PC-3 (cell line): Measurements from ENCODE around the gene IQSEC1.

Source experiments
- EZH2 ChIP-seq: fragments of 300-600 bp; sonication (generic); IDR thresholded peaks from one replicate; pipeline ENCODE4 v1.6.1; 2017; ENCODE audit warnings: antibody characterized with exemption, mild to moderate bottlenecking, low read length; ENCODE audit not compliant: unreplicated experiment
- EZH2phosphoT487 ChIP-seq: fragments of 300-600 bp; sonication (generic); IDR thresholded peaks from 2 replicates; pipeline ENCODE4 v1.6.1; 2018; ENCODE audit warnings: mild to moderate bottlenecking, antibody characterized with exemption, low read length, borderline replicate concordance
- TF ChIP-seq, protein P1 (sequence below): fragments of 300-600 bp; sonication (generic); conservative IDR thresholded peaks from 2 replicates; pipeline ENCODE4 v1.5.1; 2017; ENCODE audit warnings: antibody characterized with exemption, low read depth, mild to moderate bottlenecking, low read length

DNA sequence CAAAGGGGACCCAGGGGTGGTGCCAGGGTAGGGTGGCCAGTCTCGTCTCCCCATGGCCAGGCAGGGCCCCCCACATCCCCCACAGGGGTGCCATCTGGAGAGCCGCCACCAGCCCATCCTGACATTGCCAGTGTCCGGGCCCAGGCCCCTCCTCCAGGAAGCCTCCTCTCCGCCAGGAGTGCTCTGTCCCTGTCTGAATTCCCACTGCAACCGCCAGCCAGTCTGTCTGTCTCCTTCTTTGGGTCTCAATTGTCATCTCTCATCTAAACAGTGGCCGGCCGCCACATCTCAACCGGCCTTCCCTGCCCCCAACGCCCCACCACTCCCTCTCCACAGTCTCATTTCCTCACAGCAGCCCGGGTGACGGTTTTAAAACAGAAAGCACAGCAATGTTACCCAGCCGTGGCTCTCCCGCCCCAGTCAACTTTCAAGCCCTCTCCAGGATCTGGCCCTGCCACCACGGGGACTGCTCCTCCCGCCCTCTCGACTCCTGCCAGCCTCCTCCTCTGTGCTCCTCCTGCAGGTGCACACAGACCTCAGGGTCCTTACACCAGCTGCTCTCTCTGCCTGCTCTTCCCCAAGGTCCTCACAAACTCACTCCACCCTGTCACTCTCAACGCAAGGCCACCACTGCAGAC, 57.0 kb downstream of the IQSEC1 start:
- TF ChIP-seq, protein P1, sequence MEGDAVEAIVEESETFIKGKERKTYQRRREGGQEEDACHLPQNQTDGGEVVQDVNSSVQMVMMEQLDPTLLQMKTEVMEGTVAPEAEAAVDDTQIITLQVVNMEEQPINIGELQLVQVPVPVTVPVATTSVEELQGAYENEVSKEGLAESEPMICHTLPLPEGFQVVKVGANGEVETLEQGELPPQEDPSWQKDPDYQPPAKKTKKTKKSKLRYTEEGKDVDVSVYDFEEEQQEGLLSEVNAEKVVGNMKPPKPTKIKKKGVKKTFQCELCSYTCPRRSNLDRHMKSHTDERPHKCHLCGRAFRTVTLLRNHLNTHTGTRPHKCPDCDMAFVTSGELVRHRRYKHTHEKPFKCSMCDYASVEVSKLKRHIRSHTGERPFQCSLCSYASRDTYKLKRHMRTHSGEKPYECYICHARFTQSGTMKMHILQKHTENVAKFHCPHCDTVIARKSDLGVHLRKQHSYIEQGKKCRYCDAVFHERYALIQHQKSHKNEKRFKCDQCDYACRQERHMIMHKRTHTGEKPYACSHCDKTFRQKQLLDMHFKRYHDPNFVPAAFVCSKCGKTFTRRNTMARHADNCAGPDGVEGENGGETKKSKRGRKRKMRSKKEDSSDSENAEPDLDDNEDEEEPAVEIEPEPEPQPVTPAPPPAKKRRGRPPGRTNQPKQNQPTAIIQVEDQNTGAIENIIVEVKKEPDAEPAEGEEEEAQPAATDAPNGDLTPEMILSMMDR = no peak
- TF ChIP-seq EZH2phosphoT487 (no peak), EZH2 (no peak)
